ENCODE measurements around the gene DLG2. TPM values are rescaled to one million over a fixed set of nuclear protein-coding genes. Genes with fewer than 3 reads are reported as not detected.

The DLG2 gene
- total RNA-seq, 2 experiments from 2014 or later: 2.0 to 2.1 TPM

GRCh38 chr11:83473743-83474142 lies 2153.4 kb downstream of the DLG2 start:
- no peaks in the 10 kb centered on the region for H3K9me3 Mint-ChIP-seq
- ATAC-seq (ENCODE audit: poor library complexity) (no peak), DNase-seq (no peak)
- H3K27me3 Mint-ChIP-seq: peaks cover 10% of the 10 kb centered on the region
- H3K36me3 Mint-ChIP-seq (ENCODE audit: low read depth): no peaks in the 10 kb centered on the region
- no peaks in the 10 kb centered on the region for H3K4me1 ChIP-seq (ENCODE audit: insufficient read depth, low read length)
- no peaks in the 10 kb centered on the region for H3K9me3 ChIP-seq (ENCODE audit: control insufficient read depth in 1 of 2, insufficient read depth in 1 of 2, low read length in 2 of 2)
- no peak for TF ChIP-seq CTCF (IDR thresholded peaks at IDR 0.05)
- no peak overlapping the region for H3K27ac ChIP-seq (ENCODE audit: low read depth in 1 of 2, low read length in 2 of 2)
- no peaks in the 10 kb centered on the region for H3K27me3 ChIP-seq (ENCODE audit: control insufficient read depth in 1 of 2, insufficient read depth in 2 of 2, low read length in 2 of 2)
- intact Hi-C loops (cut with DNase I, micrococcal nuclease): no loop called here
- POLR2A ChIA-PET: no interaction called here
- no peak overlapping the region for H3K4me3 ChIP-seq (ENCODE audit: low read length)
- no peaks in the 10 kb centered on the region for H3K4me1 Mint-ChIP-seq (ENCODE audit: low read depth)
- H3K4me3 Mint-ChIP-seq: no peak overlapping the region
- CTCF ChIA-PET: no interaction called here
- H3K36me3 ChIP-seq (ENCODE audit: insufficient read depth, low read length): no peaks in the 10 kb centered on the region
- no peak overlapping the region for H3K27ac Mint-ChIP-seq

- H3K27me3 Mint-ChIP-seq: peaks cover 6% of the 10 kb centered on the region
Observed at GRCh38 chr11:83472806-83473205, 2154.3 kb downstream of the DLG2 start.

GRCh38 chr11:83471831-83472727 lies 2155.1 kb downstream of the DLG2 start:
- TF ChIP-seq CTCF (IDR thresholded peaks at IDR 0.05): no peak
- no peaks in the 10 kb centered on the region for H3K4me1 ChIP-seq (ENCODE audit: insufficient read depth, low read length)
- no peak for ATAC-seq (ENCODE audit: poor library complexity)
- no peak overlapping the region for H3K27ac Mint-ChIP-seq
- CTCF ChIA-PET: no interaction called here
- peaks cover 3% of the 10 kb centered on the region for H3K27me3 Mint-ChIP-seq
- no peaks in the 10 kb centered on the region for H3K36me3 ChIP-seq (ENCODE audit: insufficient read depth, low read length)
- no peaks in the 10 kb centered on the region for H3K9me3 ChIP-seq (ENCODE audit: control insufficient read depth in 1 of 2, insufficient read depth in 1 of 2, low read length in 2 of 2)
- POLR2A ChIA-PET: no interaction called here
- H3K27me3 ChIP-seq (ENCODE audit: control insufficient read depth in 1 of 2, insufficient read depth in 2 of 2, low read length in 2 of 2): no peaks in the 10 kb centered on the region
- H3K4me3 Mint-ChIP-seq: peak overlapping the region; percentile 32
- no peak overlapping the region for H3K4me3 ChIP-seq (ENCODE audit: low read length)
- no peak for DNase-seq
- H3K9me3 Mint-ChIP-seq: no peaks in the 10 kb centered on the region
- H3K4me1 Mint-ChIP-seq (ENCODE audit: low read depth): no peaks in the 10 kb centered on the region
- H3K36me3 Mint-ChIP-seq (ENCODE audit: low read depth): no peaks in the 10 kb centered on the region
- intact Hi-C loops (cut with DNase I, micrococcal nuclease): no loop called here
- H3K27ac ChIP-seq (ENCODE audit: low read depth in 1 of 2, low read length in 2 of 2): no peak overlapping the region

More at GRCh38 chr11:83472806-83473205, 2154.3 kb downstream of the DLG2 start:
- no peaks in the 10 kb centered on the region for H3K4me1 ChIP-seq (ENCODE audit: insufficient read depth, low read length)
- ATAC-seq (ENCODE audit: poor library complexity): no peak
- H3K27me3 ChIP-seq (ENCODE audit: control insufficient read depth in 1 of 2, insufficient read depth in 2 of 2, low read length in 2 of 2): no peaks in the 10 kb centered on the region
- DNase-seq: no peak
- Mint-ChIP-seq H3K36me3 (ENCODE audit: low read depth) (no peaks in the 10 kb centered on the region), H3K4me1 (ENCODE audit: low read depth) (no peaks in the 10 kb centered on the region), H3K27ac (no peak overlapping the region), H3K4me3 (peak overlapping the region; percentile 32), H3K9me3 (no peaks in the 10 kb centered on the region)
- H3K36me3 ChIP-seq (ENCODE audit: insufficient read depth, low read length): no peaks in the 10 kb centered on the region
- TF ChIP-seq CTCF (IDR thresholded peaks at IDR 0.05): no peak
- POLR2A ChIA-PET: no interaction called here
- H3K9me3 ChIP-seq (ENCODE audit: control insufficient read depth in 1 of 2, insufficient read depth in 1 of 2, low read length in 2 of 2): no peaks in the 10 kb centered on the region
- H3K4me3 ChIP-seq (ENCODE audit: low read length): no peak overlapping the region
- intact Hi-C loops (cut with DNase I, micrococcal nuclease): no loop called here
- H3K27ac ChIP-seq (ENCODE audit: low read depth in 1 of 2, low read length in 2 of 2): no peak overlapping the region
- CTCF ChIA-PET: no interaction called here
